GM18868 (cell line): ENCODE data around the gene ZFHX2.
A peak's percentile ranks its signal among the peaks of the same experiment; 100 is the strongest.

Experiments used
- ATAC-seq: cut with Tn5 transposase; IDR thresholded peaks from one replicate; pipeline ENCODE4 v1.9.1; 2021; ENCODE audit warnings: mild to moderate bottlenecking, moderate library complexity; ENCODE audit not compliant: unreplicated experiment

Gene ZFHX2

DNA sequence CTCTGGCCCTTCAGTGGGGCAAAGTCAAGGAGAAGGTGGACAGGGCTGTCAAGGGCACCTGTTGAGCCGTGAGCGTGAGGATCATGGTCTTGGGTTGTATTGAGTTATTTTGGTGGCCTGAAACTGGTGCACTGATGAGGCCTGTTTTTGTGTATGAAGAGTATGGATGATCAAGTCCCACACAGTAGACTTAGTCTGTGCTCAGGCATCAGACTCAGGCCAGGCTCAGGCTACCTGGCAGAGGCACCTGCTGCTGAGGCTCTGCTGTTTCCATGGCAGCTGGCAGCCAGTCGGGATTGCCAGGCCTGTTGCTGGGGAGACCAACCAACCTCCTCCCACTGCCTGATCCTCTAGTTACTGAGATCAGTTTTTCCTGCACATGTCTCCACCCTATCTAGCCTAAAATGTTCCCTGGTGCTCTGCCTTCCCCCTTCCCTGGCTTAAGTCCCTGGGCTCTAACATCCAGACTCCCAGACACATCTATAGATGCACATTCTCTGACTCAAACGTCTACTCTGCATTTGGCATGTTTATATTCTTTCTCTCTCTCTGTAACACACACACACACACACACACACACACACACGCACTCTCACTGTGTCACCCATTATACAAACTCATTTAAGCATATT lies 21.9 kb upstream of the ZFHX2 start:
- no peak for ATAC-seq

DNA sequence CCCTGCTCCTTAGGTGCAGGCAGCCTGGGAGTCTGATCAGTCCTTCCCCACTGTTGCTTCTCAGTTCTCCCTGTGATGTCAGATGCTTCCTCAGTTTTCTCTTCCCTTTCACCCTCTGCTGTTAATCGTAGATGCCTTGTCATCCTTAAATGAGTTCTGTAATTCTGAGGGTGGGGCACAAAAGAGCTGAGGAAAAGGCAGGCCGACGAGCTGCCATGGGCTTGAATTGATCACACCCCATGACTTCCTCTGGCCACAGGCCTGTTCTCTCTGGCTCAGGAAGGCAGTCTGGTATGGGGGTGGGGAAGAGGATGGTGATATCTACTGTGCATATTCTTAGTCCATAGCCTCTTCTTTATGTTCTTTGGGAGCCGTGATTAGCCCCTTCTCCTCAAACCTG lies 21.3 kb upstream of the ZFHX2 start:
- no peak for ATAC-seq

DNA sequence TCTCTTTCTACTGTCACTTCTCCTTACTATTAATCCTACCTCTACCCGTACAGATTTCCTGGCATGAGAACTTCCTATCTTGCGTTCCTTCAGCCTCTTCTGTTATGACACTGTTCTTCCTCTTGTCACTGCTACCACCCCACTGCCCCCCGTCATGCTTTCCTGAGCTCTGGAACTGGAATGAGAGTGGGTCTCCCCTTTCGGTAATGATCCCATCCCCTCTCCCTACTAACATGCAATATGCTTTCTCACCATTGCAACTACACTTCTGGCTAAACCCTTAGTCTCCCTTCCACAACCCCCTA lies 20.9 kb upstream of the ZFHX2 start:
- no peak for ATAC-seq

DNA sequence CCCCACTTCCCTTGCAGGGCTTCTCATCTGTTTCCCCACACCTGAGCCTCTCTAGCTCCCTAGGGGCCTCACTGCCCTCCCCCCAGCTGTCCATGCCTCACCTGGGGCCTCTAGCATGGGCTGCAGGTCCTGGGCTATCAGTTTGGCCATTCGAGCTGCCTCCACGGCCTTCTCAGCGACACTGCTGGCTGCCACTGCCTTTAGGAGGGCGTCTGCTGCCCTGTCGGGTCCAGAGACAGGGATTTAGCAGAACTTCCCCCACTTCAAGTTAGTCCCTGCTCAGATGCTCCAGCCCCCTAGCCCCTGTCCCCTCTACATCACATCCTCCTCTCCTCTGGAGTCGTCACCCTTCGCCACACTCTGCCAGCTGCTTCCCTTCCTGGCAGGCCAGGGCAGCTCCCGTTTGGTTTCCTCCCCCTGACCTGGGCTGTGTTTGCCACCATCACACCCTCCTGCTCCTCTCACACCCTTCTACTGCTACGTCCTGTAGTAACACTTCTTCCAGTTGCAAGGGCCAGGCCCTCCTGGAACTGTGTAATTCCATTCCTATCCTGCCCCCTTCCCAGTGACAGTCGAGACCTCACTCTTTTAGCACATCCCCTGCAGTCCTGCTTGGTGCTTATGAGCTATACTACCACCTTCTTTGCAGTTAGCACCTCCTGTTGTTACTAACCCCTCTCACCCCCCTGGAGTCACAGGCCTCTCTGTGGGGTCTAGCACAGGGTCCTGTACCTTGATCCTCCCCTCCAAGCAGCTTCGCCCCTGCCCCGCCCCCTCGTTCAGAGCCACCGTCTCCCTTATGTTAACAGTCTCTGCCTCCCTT lies 20.3 kb upstream of the ZFHX2 start:
- ATAC-seq, result no peak

DNA sequence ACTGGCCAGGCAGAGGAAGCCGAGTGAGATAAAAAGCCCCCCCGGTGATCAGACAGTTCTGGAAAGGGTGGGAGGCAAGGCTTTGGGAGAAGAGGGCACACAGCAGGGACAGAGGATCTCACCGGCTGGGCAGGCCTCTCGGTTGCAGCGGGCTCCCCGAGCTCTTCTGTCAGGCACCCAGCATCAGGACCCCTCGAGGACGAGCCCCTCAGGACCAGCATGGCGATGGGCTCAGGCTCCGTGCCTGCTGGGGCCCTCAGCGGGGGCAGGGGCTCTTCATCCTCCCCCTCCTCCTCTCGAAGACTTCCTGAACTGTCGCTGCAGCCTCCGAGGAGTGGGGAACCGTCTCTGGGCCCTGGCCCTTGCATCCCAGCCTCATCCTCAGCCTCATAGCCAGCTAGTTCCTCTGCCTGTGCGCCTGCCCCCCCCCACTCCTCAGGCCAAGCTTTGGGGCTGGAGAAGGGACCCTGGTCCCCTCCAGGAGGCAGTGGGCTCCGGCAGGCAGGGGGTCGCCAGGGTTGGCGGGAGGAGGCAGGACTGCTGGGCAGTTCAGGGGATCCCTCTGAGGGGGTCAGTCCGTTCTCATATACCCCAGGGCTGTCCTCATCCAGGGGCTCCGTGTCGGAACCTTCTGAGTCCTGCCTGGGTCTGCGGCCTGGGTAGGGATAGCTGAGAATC lies 19.4 kb upstream of the ZFHX2 start:
- no peak for ATAC-seq

DNA sequence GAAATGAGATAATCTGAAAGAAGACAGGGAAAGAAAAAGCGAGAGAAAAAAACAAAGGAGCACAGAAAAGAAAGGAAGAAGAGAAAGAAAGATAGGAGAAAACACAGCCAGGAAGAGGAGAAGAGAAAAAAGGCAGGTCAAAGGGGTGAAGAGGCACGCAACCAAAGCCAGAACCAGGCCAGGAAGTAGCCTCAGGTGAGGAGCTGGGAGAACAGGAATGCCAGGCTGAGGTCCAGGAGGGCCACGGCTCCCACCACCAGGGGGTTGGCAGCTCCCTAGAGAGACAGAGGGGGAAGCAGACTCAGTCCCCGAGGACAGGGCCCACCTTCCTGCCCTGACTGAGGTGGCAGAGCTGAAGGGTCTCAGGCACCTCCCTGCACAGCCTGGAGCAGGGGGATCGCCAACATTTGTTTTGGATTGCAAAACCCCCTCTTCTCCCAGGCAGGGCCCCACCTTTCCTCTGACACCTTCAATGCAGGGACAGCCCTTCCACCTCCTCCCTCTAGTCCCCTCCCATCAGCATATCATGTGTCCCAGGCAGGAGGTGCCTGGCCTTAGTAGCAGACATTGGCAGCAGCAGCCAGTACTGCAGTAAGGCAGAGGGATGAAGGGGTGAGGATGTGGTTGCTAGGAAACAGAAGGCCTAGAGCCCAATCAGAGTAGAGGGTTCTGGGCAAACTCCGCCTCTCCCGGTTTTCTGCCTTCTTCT lies 18.0 kb upstream of the ZFHX2 start:
- no peak for ATAC-seq

DNA sequence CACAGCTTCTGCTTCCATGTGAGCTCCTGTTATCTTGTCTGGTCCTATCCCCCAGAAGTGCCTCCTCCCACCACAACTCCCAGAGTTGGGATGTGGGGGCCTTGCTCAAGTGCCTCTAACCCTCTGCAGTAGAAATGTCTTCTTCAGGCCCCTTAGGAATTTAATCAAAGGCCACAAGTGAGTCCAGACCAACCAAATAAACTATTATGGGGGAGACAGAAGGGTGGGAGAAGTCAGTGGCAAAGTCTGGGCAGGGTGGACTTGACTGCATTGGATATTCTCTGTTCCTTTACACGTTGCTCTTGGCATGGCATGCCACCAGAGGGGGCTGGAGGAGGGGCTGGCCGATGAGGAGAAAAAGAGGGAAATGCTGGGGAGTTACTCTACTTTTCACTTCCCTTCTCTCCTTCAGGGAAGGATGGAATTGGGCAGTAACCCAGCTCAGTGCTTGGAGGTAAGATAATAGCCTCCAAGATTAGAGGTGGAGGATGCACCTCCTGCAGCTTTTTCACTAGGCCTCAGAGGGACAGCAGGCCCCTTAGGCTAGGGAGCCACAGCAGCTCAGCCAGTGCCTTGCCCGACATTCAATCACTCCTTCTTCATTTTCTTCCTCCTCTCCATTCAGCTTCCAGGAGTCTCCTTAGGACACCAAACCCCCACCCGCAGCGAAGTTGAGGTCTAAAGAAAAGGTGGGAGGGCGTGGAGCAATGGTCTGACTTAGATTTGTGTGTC lies 17.2 kb upstream of the ZFHX2 start:
- peak; percentile 26 for ATAC-seq

DNA sequence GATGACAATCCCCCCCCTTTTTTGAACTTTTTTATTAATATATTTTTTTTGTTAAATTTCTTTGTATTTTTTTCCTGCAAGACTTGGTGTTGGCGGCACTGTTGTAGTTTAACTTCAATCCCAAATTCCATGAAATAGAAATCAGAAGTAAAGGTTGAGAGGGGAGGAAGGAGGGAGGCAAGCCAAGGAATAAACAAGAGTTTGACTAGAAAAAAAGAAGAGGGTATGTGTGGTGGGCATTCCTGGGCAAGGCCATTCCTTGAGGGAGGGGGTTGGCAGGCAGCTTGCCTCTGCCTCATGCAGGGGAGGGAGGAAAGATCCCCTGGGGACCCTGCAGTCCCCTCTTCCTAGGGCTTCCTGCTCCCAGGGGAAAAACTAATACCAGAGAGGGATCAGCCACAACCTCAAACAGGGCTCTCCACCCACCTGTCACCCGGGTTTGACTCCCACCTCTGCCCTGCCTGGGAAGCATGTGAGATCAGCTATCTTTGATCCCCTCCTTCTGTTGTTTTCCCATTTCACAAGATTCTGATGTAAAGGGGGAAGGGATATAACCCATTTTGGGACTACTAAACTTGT lies 16.5 kb upstream of the ZFHX2 start:
- no peak for ATAC-seq

DNA sequence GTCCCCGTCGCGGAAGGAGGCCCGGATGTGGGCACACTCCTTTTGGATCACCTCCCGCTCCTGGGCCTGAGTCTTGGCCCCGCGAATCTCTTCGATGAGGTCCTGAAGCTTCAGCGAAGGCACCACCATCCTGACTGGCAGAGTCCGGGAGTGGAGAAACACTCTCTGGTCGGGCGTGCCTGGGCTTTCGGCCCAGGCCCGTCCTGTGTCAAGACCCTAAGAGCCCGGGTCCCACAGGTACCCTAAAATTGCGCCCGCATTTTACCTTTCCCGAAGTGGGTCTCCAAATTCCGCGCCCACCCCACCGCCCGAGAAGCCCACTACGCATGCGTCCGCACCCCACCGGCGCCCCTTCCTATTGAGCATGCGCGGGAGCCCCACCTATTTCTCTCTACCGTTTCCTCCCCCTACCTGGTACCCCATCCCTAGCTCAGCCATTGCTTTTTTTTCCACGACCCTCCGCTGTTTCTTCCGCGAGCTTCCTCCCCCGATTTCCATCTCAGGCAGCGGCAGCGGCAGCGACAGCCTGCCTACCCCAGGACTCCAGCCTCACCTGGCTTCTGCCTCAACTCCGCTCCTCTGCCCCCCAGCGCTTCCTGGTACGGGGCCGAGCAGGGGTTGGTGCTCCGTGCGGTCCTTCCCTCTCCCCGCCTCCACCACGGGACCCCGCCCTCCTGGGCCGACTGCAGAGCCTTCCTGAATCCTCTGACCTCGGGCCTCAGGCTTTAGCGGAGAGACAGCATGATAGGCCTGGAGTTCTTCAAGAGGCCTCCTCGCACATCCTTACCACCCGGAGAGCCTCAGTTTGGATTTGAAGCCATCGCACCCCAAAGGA lies 15.8 kb upstream of the ZFHX2 start, which contains the start of gene AP1G2:
AP1G2 (minus strand) TSS at position 606 of the 835 bp plus-strand sequence; CDS start at position 129, 477 bp downstream.
- peak; percentile 90 for ATAC-seq

DNA sequence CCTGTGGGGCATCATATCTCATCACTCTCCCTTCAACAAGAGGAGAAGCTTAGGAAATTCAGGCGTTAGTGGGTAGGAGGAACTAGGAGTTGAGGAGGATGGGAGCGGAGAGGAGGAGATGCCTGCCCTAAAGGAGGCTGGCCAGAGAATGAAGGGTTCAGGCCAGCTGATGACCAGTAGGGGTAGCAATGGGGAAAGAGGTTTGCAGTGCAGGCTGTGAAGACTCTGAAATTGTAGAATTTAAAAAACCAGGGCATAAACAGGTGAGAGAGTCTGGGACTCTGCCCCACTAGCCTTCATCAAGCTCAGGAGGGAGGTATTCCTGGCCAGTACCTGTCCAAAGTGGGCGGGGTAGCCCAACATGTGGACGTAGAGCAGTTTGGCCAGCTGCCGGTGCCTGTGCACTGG lies 15.2 kb upstream of the ZFHX2 start:
- no peak for ATAC-seq

DNA sequence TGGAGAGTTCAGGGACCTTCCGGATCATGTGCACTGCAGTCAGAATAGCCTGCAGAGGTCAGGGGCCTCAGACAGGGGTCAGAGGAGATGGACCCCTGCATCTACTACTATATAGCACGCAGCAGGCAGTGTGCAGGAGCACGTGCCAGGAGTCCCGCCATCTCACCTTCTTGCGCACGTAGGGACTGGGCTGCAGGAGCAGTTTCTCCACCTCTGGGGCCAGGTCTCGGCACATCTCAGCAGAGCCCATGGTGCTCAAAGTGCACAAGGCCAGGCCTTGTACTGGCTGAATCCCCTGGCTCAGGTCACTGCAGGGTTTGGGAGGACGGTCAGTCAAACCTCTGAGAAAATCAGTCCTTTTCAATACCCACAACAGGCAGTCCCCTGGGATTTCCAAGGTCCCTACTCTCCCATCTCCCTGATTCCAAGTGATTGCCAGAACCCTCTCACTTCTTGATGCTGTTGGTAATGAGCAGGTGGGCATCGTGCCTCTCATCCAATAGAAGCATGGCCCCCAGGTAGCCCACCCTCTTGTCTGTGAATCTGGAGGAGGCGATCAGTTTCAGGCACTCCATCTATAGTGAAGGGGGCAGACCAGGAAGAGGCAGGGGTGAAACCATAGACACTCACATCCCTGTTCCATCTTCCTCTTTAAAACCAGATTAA lies 14.7 kb upstream of the ZFHX2 start:
- ATAC-seq, result no peak

DNA sequence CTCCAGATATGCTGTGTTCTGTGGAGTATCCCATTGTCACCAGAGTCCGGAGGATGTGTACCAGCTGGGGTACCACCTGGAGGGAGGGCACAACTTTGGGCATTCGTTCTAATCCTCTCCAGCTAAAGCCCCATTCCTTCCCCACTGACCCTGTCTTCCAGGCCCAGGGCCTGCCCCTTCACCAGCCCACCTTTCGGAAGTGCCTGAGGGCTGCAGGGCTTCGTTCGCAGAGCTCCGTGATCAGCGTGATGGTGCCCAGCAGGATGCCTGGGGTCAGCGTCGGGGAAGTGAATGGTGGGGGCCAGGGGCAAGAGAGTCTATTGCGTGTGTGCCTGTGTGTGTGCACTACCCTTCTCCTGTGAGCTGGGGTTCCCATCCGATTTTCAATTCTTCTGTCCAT lies 14.1 kb upstream of the ZFHX2 start:
- no peak for ATAC-seq

DNA sequence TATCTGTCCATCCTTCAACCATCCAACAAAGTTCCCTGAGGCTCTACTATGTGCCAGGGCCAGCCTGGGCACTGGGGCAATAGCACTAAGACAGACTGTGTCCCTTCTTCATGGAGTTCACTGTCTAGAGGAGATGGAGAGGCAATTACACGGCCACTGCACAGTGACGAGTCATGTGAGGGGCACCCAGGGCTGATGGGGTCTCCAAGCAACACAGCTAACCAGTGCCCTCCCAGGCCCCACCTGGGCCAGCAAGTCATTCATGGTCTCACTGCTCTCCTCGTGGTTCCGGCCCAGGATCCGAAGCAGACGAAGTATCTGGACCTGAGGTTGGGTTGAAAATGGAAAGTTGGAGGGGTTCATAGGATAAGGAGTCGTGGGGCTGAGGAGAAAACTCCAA lies 13.3 kb upstream of the ZFHX2 start:
- no peak for ATAC-seq

DNA sequence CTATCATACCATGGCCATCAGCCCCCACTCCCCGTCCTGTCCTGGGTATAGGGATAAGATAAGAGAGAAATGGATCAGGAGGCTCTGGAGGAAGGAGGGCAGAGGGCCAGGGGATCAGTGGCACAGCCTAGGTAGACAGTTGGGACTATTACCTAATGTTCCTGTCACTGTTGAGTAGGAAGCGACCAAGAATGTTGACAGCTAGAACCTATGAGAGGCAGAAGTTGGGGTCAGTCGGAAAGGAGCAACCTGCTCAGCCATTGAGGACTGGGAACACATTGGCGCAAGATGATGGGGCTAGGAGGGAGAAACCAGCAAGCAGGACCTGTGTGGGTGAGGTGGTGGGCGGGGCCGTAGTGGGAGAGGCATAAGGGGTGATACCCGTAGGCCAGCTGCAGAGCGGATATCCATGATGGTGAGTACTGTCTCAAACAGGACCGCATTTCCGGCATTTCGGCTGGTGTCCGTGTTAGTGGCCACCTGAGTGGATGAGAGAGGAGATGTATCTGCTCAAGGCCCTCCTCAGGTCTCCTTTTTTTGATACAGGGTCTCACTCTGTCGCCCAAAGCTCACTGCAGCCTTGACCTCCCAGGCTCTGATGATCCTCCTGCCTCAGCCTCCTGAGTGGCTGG lies 12.7 kb upstream of the ZFHX2 start:
- no peak for ATAC-seq

DNA sequence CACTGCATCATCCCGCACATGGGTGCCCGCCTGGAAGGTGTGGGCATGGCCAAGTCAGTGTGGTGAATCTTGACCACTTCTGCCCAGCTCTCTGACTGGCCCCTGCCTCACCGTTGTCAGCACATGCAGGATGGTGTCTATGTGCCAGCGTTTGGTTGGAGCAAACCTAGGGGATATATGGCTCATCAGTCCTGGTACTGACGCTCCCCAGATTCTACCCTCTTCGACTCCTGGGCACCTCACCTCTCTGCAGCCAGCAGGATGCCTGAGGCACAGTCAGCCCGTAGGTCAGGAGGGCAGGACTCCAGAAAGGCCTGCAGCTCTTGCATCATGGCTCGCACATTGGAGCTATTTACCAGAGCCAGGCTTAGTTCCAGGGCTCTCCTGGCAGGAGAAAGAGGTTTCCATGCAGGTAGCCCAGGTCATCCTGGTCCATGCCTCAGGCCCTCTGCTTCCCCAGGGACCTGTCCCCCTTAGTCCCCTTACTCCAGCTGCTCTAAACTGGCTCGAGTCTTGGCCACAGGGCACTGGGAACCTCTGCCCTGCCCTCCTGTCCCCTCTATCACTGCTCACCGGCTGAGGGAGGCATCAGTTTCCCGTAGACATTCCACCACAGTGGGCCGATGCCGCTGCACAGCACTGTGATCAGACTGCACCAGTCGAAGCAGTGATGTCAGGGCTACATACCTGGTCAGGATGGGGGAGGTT lies 12.1 kb upstream of the ZFHX2 start:
- no peak for ATAC-seq

DNA sequence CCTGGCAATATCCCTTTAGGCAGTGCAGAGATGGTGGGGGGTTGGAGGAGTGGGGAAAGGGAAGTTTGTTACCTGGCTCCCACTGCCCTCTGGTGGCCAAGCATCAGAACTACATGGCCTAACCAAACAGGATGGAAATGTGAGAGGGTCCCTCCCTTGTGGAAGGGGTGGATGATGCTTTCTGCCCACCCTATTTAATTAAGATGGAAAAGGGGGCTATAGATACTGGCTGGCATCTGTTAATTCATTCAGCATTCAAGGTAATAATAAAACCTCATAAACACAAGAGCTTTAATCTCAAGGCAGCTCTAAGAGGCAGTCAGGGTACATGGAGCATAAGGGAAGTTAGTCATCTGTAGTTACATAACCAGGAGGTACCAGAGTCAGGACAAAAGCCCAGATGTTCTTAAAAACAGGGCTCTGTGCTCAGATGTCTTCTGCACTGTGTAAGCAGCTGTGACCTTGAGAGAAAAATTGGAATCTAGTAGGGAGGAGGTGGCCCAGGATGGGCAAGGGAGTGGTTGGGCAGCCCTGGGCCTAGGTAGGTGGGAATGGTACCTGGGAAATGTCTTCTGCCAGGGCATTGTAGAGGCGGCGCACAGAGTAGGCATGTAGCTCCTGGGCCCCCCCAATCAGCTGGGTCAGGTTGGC lies 11.4 kb upstream of the ZFHX2 start:
- no peak for ATAC-seq
